Measurements from ENCODE around the gene TMTC4.
"Not testable (repeated sequence)": the region's sequence is repeated elsewhere in the genome, so short reads cannot be mapped to it uniquely, and the experiment has no call there.

Gene TMTC4

GRCh38 chr13:100674572-100674871 lies at the start of gene TMTC4:
TMTC4 (minus strand) TSS chr13:100674795; CDS start chr13:100670362, 4,433 bp downstream.
- no peak for DNase-seq

GRCh38 chr13:100722517-100722916 lies 47.9 kb upstream of the TMTC4 start:
- DNase-seq = no peak

GRCh38 chr13:100721885-100722512 lies 47.4 kb upstream of the TMTC4 start:
- DNase-seq = peak; percentile 38

GRCh38 chr13:100715604-100716003 lies 41.0 kb upstream of the TMTC4 start:
- no peak for DNase-seq

- DNase-seq = no peak
Observed at GRCh38 chr13:100714478-100714877, 39.9 kb upstream of the TMTC4 start.

GRCh38 chr13:100710176-100710575 lies 35.6 kb upstream of the TMTC4 start:
- no peak for DNase-seq

GRCh38 chr13:100707818-100708740 lies 33.5 kb upstream of the TMTC4 start:
- DNase-seq = no peak

- not testable (repeated sequence) for DNase-seq
Observed at GRCh38 chr13:100698331-100698730, 23.7 kb upstream of the TMTC4 start.

GRCh38 chr13:100695509-100695773 lies 20.8 kb upstream of the TMTC4 start:
- no peak for DNase-seq

- DNase-seq = no peak
Observed at GRCh38 chr13:100694722-100695508, 20.3 kb upstream of the TMTC4 start.

- DNase-seq = no peak
Observed at GRCh38 chr13:100689191-100689590, 14.6 kb upstream of the TMTC4 start.

GRCh38 chr13:100680131-100680530 lies 5.5 kb upstream of the TMTC4 start:
- DNase-seq = no peak

- DNase-seq = not testable (repeated sequence)
Observed at GRCh38 chr13:100677128-100677527, 2.5 kb upstream of the TMTC4 start.

- no peak for DNase-seq
Observed at GRCh38 chr13:100675661-100676129, 1.1 kb upstream of the TMTC4 start.

- peak; percentile 86 for DNase-seq
Observed at GRCh38 chr13:100674872-100675660, 471 bp upstream of the TMTC4 start.

- DNase-seq = no peak
Observed at GRCh38 chr13:100673713-100674571, 653 bp downstream of the TMTC4 start.

GRCh38 chr13:100673376-100673712 lies 1.3 kb downstream of the TMTC4 start:
- DNase-seq = no peak

- no peak for DNase-seq
Observed at GRCh38 chr13:100671389-100672182, 3.0 kb downstream of the TMTC4 start.

- DNase-seq = no peak
Observed at GRCh38 chr13:100668408-100668807, 6.2 kb downstream of the TMTC4 start.

- no peak for DNase-seq
Observed at GRCh38 chr13:100667894-100668293, 6.7 kb downstream of the TMTC4 start.

GRCh38 chr13:100666124-100666523 lies 8.5 kb downstream of the TMTC4 start:
- DNase-seq = no peak
